Measurements from ENCODE around the gene ALOX5AP. TPM values are rescaled to one million over a fixed set of nuclear protein-coding genes. Genes with fewer than 3 reads are reported as not detected.

ALOX5AP gene
- total and polyA plus RNA-seq, 10 of the 15 experiments (the other 5 are each of a cell fraction or from before 2014, with no cell fraction given), result 45.9 to 426 (median 109) TPM

GRCh38 chr13:30805603-30806011 lies 70.3 kb downstream of the ALOX5AP start (continued):
- TF ChIP-seq BRCA1 (IDR thresholded peaks at IDR 0.05; ENCODE audit: low read depth, low read length) (no peak), ZNF384 (IDR thresholded peaks at IDR 0.05; ENCODE audit: borderline replicate concordance, low read depth, low read length) (no peak)

- Histone ChIP-seq H3K4me2 (ENCODE audit: control insufficient read depth, insufficient read depth) (no peak overlapping the region), H4K20me1 (ENCODE audit: control insufficient read depth, insufficient read depth) (no peaks in the 10 kb centered on the region), H3K9ac (ENCODE audit: control insufficient read depth, insufficient read depth, low read length) (no peak overlapping the region), H3K27ac (ENCODE audit: control insufficient read depth, insufficient read depth) (no peak overlapping the region), H3K79me2 (ENCODE audit: control insufficient read depth, insufficient read depth, low read length) (no peaks in the 10 kb centered on the region), H3K9me3 (replicated peaks; ENCODE audit: control insufficient read depth, insufficient read depth, low read length) (no peaks in the 10 kb centered on the region), H2AFZ (ENCODE audit: control insufficient read depth, low read depth, low read length) (no peak overlapping the region), H3K36me3 (ENCODE audit: control insufficient read depth in 2 of 2, insufficient read depth in 2 of 2, low read length in 1 of 2) (no peaks in the 10 kb centered on the region), H3K4me1 (ENCODE audit: control insufficient read depth, insufficient read depth, low read length) (no peaks in the 10 kb centered on the region), H3K27me3 (replicated peaks in 1 of 2; ENCODE audit: control insufficient read depth in 2 of 2, insufficient read depth in 2 of 2, low read length in 1 of 2) (no peaks in the 10 kb centered on the region; a peak in 1 of 4 replicates), H3K4me3 (no peak overlapping the region)
- DNase-seq (ENCODE audit: low read depth, low spot score) (no peak), ATAC-seq (no peak), FAIRE-seq (no peak)
- ChIA-PET SMC1A (ENCODE audit: uncharacterized antibody, unreplicated experiment) (interaction anchor here (1.5 kb wide), 1 partner anchor 154 kb away, joined by 3 read pairs; no protein-coding TSS in a partner anchor), CTCF (interaction anchor here (0.6 to 1.7 kb wide), 5 partner anchors 9 to 471 kb away, joined by 3 to 5 read pairs (median 4); no protein-coding TSS in a partner anchor), POLR2A (no interaction called here), RAD21 (ENCODE audit: unreplicated experiment) (interaction anchor here (0.6 kb wide), 1 partner anchor 59 kb away, joined by 3 read pairs; no protein-coding TSS in a partner anchor)
- no peak for TF ChIP-seq NR2C1 (IDR thresholded peaks at IDR 0.05)
- TF ChIP-seq ZNF687 (IDR thresholded peaks at IDR 0.05), result no peak
- no peak for TF ChIP-seq HCFC1 (IDR thresholded peaks at IDR 0.05; ENCODE audit: low read length)
- TF ChIP-seq FOXK2 (IDR thresholded peaks at IDR 0.05), result no peak
- TF ChIP-seq ZNF622 (IDR thresholded peaks at IDR 0.05), result no peak
- TF ChIP-seq ZZZ3 (IDR thresholded peaks at IDR 0.05; ENCODE audit: control insufficient read depth, insufficient read length, low read depth), result no peak
- TF ChIP-seq BCL11A (IDR thresholded peaks at IDR 0.05; ENCODE audit: low read depth, low read length), result no peak
- no peak for TF ChIP-seq ZBED1 (IDR thresholded peaks at IDR 0.05; ENCODE audit: borderline replicate concordance)
- no peak for TF ChIP-seq CBFB (IDR thresholded peaks at IDR 0.05; ENCODE audit: low read depth)
- no peak for TF ChIP-seq RUNX3 (IDR thresholded peaks at IDR 0.05; ENCODE audit: low read length)
- TF ChIP-seq MTA3 (IDR thresholded peaks at IDR 0.05; ENCODE audit: borderline replicate concordance, low read length), result no peak
- no peak for TF ChIP-seq BCLAF1 (IDR thresholded peaks at IDR 0.05)
- TF ChIP-seq NFIC (IDR thresholded peaks at IDR 0.05; ENCODE audit: low read depth, low read length), result no peak
- no peak for TF ChIP-seq WRNIP1 (IDR thresholded peaks at IDR 0.05; ENCODE audit: borderline replicate concordance, low read depth, low read length)
- no peak for TF ChIP-seq YBX1 (IDR thresholded peaks at IDR 0.05)
- TF ChIP-seq POU2F2 (IDR thresholded peaks at IDR 0.05; ENCODE audit: borderline replicate concordance, low read depth, low read length), result no peak
- WGBS (ENCODE audit: insufficient coverage, insufficient replicate concordance, low lambda C conversion rate, missing lambda C conversion rate), result 16% methylated on average over 3 of the region's 3 CpGs
- intact Hi-C loops (cut with micrococcal nuclease; ENCODE audit: unreplicated experiment), result loop anchor here (2.0 kb wide), 1 partner anchor 184 kb away; no protein-coding TSS in a partner anchor
- in situ Hi-C loops (cut with MboI), result no loop called here
- BruUV-seq (replicated peaks), result no TSS peak
Observed at GRCh38 chr13:30806784-30807183, 71.4 kb downstream of the ALOX5AP start.

All from GM12878 (cell line).